Measurements from ENCODE around the gene DSCAML1.

Gene DSCAML1

DNA sequence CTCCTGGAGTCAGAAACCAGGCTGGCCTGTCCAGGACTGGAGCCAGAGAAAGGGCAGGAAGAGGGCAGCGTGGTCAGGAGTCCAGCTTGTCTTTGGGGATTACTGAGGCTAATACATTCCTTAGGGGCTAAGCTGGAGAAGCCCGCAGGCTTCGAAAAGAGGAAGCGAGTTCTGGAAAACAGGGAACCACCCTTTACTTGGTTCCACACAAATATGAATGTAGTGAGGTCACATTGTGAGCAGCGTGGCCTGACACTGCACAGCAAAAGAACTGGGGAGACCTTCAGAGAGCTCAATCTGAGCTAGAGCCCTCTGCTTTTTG is 337.1 kb downstream of the DSCAML1 start:
- WGBS (ENCODE audit: extremely low coverage, insufficient coverage, insufficient read length): no CpG with 5 or more reads among the region's 5 CpGs

DNA sequence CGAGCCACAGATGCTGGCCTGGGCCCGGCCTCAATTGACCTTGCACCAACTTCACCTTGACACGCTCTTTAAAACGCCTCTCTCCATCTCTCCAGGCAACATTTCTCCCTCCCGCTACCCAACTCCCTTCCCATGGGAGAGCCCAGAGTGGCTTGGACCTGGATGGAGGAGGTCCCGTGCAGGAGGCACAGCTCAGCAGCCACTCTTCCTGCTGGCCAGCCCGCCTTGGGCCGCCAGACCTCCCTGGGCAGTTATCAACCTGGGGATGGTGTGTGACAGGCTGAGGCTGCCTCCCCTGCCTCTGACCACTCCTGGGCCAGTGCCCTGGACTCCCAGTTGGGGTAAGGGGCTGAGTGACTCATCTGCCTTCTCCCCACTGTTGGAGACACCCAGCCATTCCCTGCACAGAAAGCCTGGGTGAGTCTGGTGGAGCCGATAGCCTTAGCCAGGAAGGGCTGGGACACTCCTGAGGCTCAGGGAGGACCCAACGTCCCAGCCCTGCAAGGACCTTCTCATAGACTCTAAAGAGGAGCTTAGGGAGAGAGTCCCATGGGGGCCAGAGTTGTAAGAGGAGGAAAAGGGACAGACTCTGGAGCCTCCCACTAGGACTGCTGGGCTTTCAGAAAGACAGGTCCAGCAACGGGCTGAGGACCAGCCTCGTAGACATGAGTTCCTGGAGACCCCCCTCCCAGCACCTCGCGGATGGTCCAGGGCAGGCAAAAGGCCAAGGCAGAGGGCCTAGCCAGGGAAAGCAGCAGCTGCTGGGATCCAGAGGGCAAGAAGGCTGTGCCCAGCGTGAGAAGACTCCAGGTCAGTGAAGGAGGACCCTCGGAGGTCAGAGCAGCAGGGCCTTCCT is 337.7 kb downstream of the DSCAML1 start:
- no peaks in the 10 kb centered on the region for H3K36me3 ChIP-seq (ENCODE audit: control insufficient read depth in 1 of 2, insufficient read depth in 2 of 2, low read length in 2 of 2)
- no peak overlapping the region for H3K27ac ChIP-seq (ENCODE audit: low read depth, low read length)
- H2BK120ac ChIP-seq (ENCODE audit: insufficient read depth, low read length, poor library complexity): no peak overlapping the region
- H3K79me2 ChIP-seq (ENCODE audit: control insufficient read depth, insufficient read depth, low read length, poor library complexity): no peaks in the 10 kb centered on the region
- no peaks in the 10 kb centered on the region for H3K27me3 ChIP-seq (ENCODE audit: insufficient read depth, low read length)
- H3K79me1 ChIP-seq (ENCODE audit: low read length): no peaks in the 10 kb centered on the region
- H2AK5ac ChIP-seq (ENCODE audit: low read length): no peak overlapping the region
- no peak overlapping the region for H2BK12ac ChIP-seq (ENCODE audit: low read length)
- H2AFZ ChIP-seq (ENCODE audit: insufficient read depth, low read length, poor library complexity): no peak overlapping the region
- no peak overlapping the region for H4K8ac ChIP-seq (ENCODE audit: low read depth, low read length)
- 100% methylated on average over 3 of the region's 16 CpGs for WGBS (ENCODE audit: extremely low coverage, insufficient coverage, insufficient read length)
- no peak overlapping the region for H4K91ac ChIP-seq (ENCODE audit: low read depth, low read length)
- H3K4ac ChIP-seq (ENCODE audit: low read depth, low read length): no peak overlapping the region
- H3K4me3 ChIP-seq (ENCODE audit: low read depth, low read length): no peak overlapping the region
- no peak overlapping the region for H3K14ac ChIP-seq (ENCODE audit: low read length)
- no peaks in the 10 kb centered on the region for H3K9me3 ChIP-seq (ENCODE audit: insufficient read depth, low read depth, low read length)
- no peak overlapping the region for H3K9ac ChIP-seq (ENCODE audit: low read length)
- no peaks in the 10 kb centered on the region for H3K4me1 ChIP-seq (ENCODE audit: control insufficient read depth in 1 of 2, insufficient read depth in 2 of 2, low read length in 2 of 2)
- no peak overlapping the region for H3K18ac ChIP-seq (ENCODE audit: low read length)
- H3K23ac ChIP-seq (ENCODE audit: low read length): no peak overlapping the region
- no peak overlapping the region for H2BK5ac ChIP-seq (ENCODE audit: low read depth, low read length, poor library complexity)
- H3K4me2 ChIP-seq (ENCODE audit: low read length): no peak overlapping the region
- DNase-seq: no peak
- H4K12ac ChIP-seq (ENCODE audit: low read depth, low read length): no peak overlapping the region

More for the DNA sequence above, 337.1 kb downstream of the DSCAML1 start:
- H3K23ac ChIP-seq (ENCODE audit: low read length): no peak overlapping the region
- H3K14ac ChIP-seq (ENCODE audit: low read length): no peak overlapping the region
- H4K8ac ChIP-seq (ENCODE audit: low read depth, low read length): no peak overlapping the region
- no peak overlapping the region for H3K4ac ChIP-seq (ENCODE audit: low read depth, low read length)
- no peak overlapping the region for H2BK5ac ChIP-seq (ENCODE audit: low read depth, low read length, poor library complexity)
- no peaks in the 10 kb centered on the region for H3K27me3 ChIP-seq (ENCODE audit: insufficient read depth, low read length)
- no peak overlapping the region for H4K91ac ChIP-seq (ENCODE audit: low read depth, low read length)
- no peak overlapping the region for H3K27ac ChIP-seq (ENCODE audit: low read depth, low read length)
- H3K79me2 ChIP-seq (ENCODE audit: control insufficient read depth, insufficient read depth, low read length, poor library complexity): no peaks in the 10 kb centered on the region
- no peak overlapping the region for H2BK12ac ChIP-seq (ENCODE audit: low read length)
- H3K4me1 ChIP-seq (ENCODE audit: control insufficient read depth in 1 of 2, insufficient read depth in 2 of 2, low read length in 2 of 2): no peaks in the 10 kb centered on the region
- H3K4me3 ChIP-seq (ENCODE audit: low read depth, low read length): no peak overlapping the region
- no peak overlapping the region for H2AK5ac ChIP-seq (ENCODE audit: low read length)
- no peak overlapping the region for H2AFZ ChIP-seq (ENCODE audit: insufficient read depth, low read length, poor library complexity)
- H3K4me2 ChIP-seq (ENCODE audit: low read length): no peak overlapping the region
- no peak overlapping the region for H3K18ac ChIP-seq (ENCODE audit: low read length)
- no peak overlapping the region for H4K12ac ChIP-seq (ENCODE audit: low read depth, low read length)
- no peak overlapping the region for H2BK120ac ChIP-seq (ENCODE audit: insufficient read depth, low read length, poor library complexity)
- DNase-seq: no peak
- H3K9ac ChIP-seq (ENCODE audit: low read length): no peak overlapping the region
- no peaks in the 10 kb centered on the region for H3K79me1 ChIP-seq (ENCODE audit: low read length)
- no peaks in the 10 kb centered on the region for H3K36me3 ChIP-seq (ENCODE audit: control insufficient read depth in 1 of 2, insufficient read depth in 2 of 2, low read length in 2 of 2)
- no peaks in the 10 kb centered on the region for H3K9me3 ChIP-seq (ENCODE audit: insufficient read depth, low read depth, low read length)

DNA sequence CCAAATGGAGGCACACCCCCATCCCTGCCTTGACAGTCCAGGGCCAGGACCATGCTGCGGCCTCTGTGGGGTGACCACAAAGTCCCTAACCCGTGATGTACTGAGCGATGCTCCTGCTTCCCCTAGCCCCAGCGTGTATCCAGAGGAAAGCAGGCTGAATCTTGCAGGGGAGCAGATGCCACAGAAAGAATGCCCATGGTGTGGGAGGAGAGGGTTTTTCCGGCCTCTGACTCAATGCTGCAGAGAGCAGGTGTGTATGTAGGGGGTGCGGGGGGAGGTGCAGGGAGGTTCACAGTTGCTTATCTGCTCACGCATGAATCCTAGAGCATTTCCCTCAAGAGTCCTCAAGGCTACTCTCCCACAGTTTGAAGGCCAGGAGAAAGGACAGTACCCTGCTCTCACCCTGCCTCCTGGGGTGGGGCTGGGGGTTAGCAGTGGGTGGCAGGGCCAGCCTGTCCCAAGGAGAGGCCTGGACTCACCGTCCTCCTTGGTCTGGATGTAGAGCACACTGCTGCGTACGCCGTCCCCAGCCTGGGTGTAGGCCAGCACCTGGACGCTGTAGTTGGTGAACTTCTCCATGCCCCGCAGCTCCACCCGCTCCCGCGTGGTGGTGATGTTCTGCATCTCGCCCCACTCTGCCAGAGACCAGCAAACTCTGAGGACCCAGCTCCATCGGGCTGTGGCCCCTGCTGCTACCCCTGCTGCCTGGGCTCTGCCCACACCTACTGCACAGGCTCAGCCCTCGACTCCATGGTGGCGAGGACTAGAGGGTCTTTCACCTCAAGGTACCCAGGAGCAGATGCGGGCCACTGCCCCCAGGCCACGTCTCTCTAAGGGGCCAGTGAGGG is 338.5 kb downstream of the DSCAML1 start:
- H3K14ac ChIP-seq (ENCODE audit: low read length): no peak overlapping the region
- no peak overlapping the region for H2BK12ac ChIP-seq (ENCODE audit: low read length)
- no peak for DNase-seq
- H2BK120ac ChIP-seq (ENCODE audit: insufficient read depth, low read length, poor library complexity): no peak overlapping the region
- no peak overlapping the region for H2AK5ac ChIP-seq (ENCODE audit: low read length)
- peaks cover 2% of the 10 kb centered on the region for H3K9me3 ChIP-seq (ENCODE audit: insufficient read depth, low read depth, low read length)
- no peaks in the 10 kb centered on the region for H3K79me2 ChIP-seq (ENCODE audit: control insufficient read depth, insufficient read depth, low read length, poor library complexity)
- no peak overlapping the region for H4K12ac ChIP-seq (ENCODE audit: low read depth, low read length)
- H3K4ac ChIP-seq (ENCODE audit: low read depth, low read length): no peak overlapping the region
- H3K27ac ChIP-seq (ENCODE audit: low read depth, low read length): no peak overlapping the region
- no peak overlapping the region for H3K4me3 ChIP-seq (ENCODE audit: low read depth, low read length)
- no peak overlapping the region for H3K18ac ChIP-seq (ENCODE audit: low read length)
- no peak overlapping the region for H3K9ac ChIP-seq (ENCODE audit: low read length)
- no peak overlapping the region for H2BK5ac ChIP-seq (ENCODE audit: low read depth, low read length, poor library complexity)
- H2AFZ ChIP-seq (ENCODE audit: insufficient read depth, low read length, poor library complexity): no peak overlapping the region
- no peak overlapping the region for H4K8ac ChIP-seq (ENCODE audit: low read depth, low read length)
- no peaks in the 10 kb centered on the region for H3K27me3 ChIP-seq (ENCODE audit: insufficient read depth, low read length)
- no peak overlapping the region for H3K23ac ChIP-seq (ENCODE audit: low read length)
- no peaks in the 10 kb centered on the region for H3K4me1 ChIP-seq (ENCODE audit: control insufficient read depth in 1 of 2, insufficient read depth in 2 of 2, low read length in 2 of 2)
- no peak overlapping the region for H3K4me2 ChIP-seq (ENCODE audit: low read length)
- no CpG with 5 or more reads among the region's 22 CpGs for WGBS (ENCODE audit: extremely low coverage, insufficient coverage, insufficient read length)
- no peaks in the 10 kb centered on the region for H3K79me1 ChIP-seq (ENCODE audit: low read length)
- no peak overlapping the region for H4K91ac ChIP-seq (ENCODE audit: low read depth, low read length)
- H3K36me3 ChIP-seq (ENCODE audit: control insufficient read depth in 1 of 2, insufficient read depth in 2 of 2, low read length in 2 of 2): no peaks in the 10 kb centered on the region

DNA sequence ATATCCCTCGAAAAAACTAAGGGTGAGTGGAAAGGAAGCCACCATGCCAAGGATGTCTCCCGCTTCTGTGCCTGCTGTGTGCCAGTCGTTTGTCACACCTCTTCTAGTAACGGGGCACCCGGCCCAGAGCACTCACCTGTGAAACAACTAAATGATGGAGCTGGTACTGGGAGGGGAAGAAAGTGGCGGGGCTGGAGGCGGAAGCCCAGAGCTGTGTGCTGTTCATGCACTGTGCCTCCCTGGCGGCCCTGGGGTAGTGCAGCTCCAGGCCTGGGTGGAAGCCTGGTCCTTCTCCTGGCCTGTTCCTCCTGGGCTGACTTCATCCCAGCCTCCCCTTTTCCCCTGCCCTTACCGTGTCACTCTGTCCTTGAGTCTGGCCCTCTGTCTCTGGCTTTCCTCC is 339.2 kb downstream of the DSCAML1 start:
- Histone ChIP-seq H2AFZ (ENCODE audit: insufficient read depth, low read length, poor library complexity) (no peak overlapping the region), H3K4me1 (ENCODE audit: control insufficient read depth in 1 of 2, insufficient read depth in 2 of 2, low read length in 2 of 2) (no peaks in the 10 kb centered on the region), H2AK5ac (ENCODE audit: low read length) (no peak overlapping the region), H3K36me3 (ENCODE audit: control insufficient read depth in 1 of 2, insufficient read depth in 2 of 2, low read length in 2 of 2) (no peaks in the 10 kb centered on the region), H3K27me3 (ENCODE audit: insufficient read depth, low read length) (no peaks in the 10 kb centered on the region), H4K8ac (ENCODE audit: low read depth, low read length) (no peak overlapping the region), H3K27ac (ENCODE audit: low read depth, low read length) (no peak overlapping the region), H3K4me2 (ENCODE audit: low read length) (no peak overlapping the region), H3K14ac (ENCODE audit: low read length) (no peak overlapping the region), H2BK120ac (ENCODE audit: insufficient read depth, low read length, poor library complexity) (no peak overlapping the region), H3K4ac (ENCODE audit: low read depth, low read length) (no peak overlapping the region), H4K12ac (ENCODE audit: low read depth, low read length) (no peak overlapping the region), H3K9ac (ENCODE audit: low read length) (no peak overlapping the region), H3K4me3 (ENCODE audit: low read depth, low read length) (no peak overlapping the region), H4K91ac (ENCODE audit: low read depth, low read length) (no peak overlapping the region), H3K79me2 (ENCODE audit: control insufficient read depth, insufficient read depth, low read length, poor library complexity) (no peaks in the 10 kb centered on the region), H2BK12ac (ENCODE audit: low read length) (no peak overlapping the region), H3K79me1 (ENCODE audit: low read length) (no peaks in the 10 kb centered on the region), H3K23ac (ENCODE audit: low read length) (no peak overlapping the region), H2BK5ac (ENCODE audit: low read depth, low read length, poor library complexity) (no peak overlapping the region), H3K9me3 (ENCODE audit: insufficient read depth, low read depth, low read length) (peaks cover 2% of the 10 kb centered on the region), H3K18ac (ENCODE audit: low read length) (no peak overlapping the region)
- WGBS (ENCODE audit: extremely low coverage, insufficient coverage, insufficient read length): no CpG with 5 or more reads among the region's 9 CpGs
- DNase-seq: no peak
